HG03175 (cell line): ENCODE measurements around the gene RBBP4.
"Not testable (repeated sequence)": the region's sequence is repeated elsewhere in the genome, so short reads cannot be mapped to it uniquely, and the experiment has no call there.

ENCODE experiments used
- ATAC-seq: cut with Tn5 transposase; IDR thresholded peaks from one replicate; pipeline ENCODE4 v1.9.1; 2021; ENCODE audit warnings: mild to moderate bottlenecking, moderate library complexity; ENCODE audit not compliant: unreplicated experiment

The RBBP4 gene

DNA sequence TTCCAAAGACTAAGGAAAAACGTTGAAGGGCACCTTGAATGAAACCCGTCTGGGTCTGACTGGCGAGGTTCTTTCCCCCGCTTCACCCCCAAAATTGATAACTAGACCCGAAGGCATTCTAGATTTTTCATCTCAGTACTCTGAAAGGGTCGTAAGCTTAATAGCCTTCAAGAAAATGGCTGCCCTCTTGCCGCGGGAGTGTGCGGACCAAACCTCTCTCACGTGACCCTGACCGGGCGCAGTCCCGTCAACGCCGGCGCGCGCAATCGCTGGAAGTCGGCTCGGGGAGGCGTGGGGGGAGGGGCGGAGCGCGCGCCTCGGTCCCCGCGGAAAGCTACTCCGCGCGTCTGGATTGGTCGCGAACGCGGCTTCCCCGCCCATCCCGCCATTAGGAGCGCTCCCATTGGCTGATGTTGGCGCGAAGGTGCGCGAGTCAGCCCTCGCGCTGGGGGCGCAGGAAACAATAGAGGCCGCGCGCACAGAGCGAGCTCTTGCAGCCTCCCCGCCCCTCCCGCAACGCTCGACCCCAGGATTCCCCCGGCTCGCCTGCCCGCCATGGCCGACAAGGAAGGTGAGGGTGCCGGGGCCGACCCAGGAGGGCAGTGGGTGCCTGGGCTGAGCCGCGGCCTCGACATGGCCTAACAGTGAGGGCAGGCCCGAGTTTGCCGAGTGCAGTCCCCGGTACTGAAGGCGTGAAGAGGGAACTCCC is at the start of gene RBBP4:
RBBP4 (plus strand) TSS at position 457 of the 709 bp plus-strand sequence; CDS start at position 556, 99 bp downstream.
- peak; percentile 85 for ATAC-seq

DNA sequence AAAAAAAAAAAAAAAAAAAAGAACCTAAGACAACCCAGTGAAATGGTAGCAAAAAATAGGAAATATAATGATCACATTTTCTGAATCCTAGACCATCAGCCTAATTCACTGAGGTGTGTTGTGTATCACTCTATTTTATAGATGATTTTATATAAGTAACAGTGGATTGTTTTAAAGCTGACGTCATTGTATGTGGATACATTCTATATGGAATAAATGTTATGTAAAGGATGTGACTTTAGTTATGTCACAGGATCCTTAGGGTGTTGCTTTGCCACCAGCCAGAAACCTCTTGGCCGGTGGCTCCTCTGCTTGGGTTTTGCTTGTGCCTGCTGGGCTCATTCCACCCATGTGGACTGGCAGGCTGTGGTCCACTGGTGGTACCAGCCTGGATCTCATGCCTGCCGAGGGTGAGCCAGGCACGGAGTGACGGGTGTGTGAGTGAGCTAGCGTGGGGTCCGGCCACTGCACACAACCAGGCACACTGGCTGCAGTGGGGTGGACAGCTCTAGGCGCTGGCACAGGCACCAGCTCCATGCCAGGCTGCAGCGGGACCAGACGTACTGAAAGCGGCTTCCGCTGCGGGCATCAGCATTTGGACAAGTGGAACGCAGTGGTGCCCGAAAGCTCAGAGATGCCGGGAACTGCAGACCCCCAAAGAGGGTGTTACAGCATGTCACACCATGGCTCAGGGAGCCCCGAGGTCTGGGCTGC is 45.1 kb upstream of the RBBP4 start:
- no peak for ATAC-seq

DNA sequence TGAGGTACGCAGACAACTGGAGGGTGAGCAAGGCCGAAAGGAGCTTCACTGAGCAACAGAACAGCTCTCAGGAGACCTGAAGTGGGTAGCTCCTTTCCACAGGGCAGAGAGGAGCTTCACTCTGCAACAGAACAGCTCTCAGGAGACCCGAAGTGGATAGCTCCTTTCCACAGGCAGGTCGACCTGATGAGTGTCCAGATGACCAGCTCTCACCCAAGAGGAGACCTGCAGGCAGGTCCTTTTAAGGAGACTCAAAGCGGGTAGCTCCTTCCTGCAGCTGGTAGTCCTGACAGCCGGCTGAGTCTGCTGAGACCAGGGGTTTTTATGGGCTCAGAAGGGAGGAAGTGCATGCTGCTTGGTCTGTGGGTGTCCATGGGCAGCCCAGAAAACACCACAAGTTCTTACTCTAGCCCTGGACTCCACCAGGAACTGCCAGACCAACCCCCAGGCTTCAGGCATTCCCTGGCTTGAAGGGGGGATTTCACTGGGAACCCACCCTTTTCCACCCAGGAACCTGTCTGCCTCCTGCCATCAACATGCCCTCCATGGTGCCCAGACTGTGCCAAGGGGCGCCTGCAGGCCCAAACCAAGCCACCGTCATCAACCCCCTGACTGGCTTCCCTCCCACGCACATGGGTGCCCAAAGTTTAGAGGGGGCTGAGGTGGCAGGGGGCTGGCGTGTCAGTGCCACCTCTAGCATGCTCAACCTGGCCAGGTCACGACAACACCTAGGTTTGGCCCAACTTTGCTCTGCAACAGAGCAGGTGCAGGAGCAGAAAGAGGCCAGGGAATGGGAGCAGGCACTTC is 44.2 kb upstream of the RBBP4 start:
- ATAC-seq = no peak

DNA sequence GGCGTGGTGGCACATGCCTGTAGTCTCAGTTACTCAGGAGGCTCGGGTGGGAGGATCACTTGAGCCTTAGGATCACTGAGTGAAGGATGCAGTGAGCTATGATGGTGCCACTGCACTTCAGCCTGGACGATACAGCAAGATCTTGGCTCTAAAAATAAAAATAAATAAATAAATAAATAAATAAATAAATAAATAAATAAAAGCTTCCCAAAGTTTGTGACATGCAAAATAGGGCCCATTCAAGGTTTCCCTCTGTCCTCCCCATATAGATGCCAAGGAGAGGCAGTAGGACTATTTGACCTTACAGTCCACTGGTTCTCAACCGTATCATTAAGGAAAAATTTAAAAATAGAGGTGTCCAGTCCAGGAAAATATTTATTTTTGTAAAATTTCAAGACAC is 41.8 kb upstream of the RBBP4 start:
- ATAC-seq = no peak

DNA sequence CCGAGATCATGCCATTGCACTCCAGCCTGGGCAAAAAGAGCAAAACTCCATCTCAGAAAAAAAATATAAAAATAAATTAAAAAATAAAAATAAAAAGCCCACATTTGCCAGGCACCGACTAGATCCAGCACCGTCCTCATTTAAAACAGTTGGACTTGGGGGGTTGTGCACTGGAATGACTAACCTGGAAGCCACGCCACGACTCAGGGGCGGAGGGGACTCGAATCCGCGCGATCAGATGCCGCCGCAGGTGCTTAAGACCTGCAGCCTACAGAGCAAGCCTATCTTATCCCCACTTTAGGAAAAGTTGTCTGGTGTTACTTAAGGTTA is 39.2 kb upstream of the RBBP4 start:
- no peak for ATAC-seq

DNA sequence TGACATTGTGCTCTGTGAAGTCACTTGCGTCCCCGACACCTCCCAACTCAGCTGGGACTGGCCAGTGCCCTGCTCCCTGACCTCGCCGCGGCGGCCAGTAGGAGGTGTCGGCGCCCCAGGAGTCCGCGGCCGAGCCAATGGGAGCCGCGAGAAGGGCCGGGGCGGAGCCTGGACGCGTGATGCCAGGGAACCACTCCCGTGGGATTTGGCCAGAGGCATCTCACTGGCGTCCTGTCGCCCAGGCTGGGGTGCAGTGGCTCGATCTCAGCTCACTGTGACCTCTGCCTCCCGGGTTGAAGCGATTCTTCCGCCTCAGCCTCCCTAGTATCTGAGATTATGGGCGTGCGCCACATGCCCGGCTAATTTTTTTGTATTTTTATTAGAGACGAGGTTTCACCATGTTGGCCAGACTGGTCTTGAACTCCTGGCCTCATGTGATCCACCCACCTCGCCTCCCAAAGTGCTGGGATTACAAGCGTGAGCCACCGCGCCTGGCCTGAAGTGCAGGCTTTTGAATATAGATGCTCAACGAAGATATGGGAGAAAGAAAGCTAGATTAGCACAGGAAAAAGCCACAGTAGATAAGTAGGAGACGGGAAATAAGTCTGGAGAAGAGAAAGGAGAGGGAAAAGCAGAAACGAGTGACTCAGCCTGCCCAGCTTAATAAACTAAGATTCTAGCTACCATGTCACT is 38.7 kb upstream of the RBBP4 start:
- peak; percentile 82 for ATAC-seq

DNA sequence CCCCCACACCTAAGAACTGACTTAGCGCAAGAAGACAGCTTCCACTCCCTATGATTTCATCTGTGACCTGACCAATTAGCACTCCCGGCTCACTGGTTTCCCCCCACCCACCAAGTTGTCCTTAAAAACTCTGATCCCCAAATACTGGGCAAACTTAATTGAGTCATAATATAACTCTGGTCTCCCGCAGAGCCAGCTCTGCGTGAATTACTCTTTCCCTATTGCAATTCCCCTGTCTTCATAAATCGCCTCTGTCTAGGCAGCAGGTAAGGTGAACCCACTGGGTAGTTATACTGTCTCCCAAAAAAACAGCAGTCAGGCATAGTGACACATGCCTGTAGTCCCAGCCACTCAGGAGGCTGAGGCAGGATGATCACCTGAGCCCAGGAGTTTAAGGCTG is 37.5 kb upstream of the RBBP4 start:
- no peak for ATAC-seq

DNA sequence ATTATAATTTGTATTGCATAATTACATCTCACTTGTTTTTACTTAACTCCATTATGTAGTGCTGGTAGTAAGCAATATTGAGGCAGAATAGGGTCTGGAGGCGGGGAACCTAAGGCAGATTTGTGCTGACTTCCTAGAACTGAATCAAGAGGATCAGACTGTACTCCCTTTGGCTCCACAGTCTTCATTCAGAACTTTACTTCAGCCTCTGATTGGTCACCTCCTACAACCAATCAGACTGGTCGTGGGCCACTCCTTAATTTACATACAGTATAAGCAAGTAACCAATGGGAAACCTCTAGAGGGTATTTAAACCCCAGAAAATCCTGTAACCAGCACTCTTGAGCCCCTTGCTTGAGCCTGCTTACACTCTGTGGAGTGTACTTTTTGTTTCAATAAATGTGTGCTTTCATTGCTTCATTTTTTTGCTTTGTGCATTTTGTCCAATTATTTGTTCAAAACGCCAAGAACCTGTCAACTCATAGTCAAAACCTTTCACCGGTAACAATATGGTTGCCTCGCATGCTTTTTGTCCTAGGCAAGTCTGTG is 32.3 kb upstream of the RBBP4 start:
- no peak for ATAC-seq

DNA sequence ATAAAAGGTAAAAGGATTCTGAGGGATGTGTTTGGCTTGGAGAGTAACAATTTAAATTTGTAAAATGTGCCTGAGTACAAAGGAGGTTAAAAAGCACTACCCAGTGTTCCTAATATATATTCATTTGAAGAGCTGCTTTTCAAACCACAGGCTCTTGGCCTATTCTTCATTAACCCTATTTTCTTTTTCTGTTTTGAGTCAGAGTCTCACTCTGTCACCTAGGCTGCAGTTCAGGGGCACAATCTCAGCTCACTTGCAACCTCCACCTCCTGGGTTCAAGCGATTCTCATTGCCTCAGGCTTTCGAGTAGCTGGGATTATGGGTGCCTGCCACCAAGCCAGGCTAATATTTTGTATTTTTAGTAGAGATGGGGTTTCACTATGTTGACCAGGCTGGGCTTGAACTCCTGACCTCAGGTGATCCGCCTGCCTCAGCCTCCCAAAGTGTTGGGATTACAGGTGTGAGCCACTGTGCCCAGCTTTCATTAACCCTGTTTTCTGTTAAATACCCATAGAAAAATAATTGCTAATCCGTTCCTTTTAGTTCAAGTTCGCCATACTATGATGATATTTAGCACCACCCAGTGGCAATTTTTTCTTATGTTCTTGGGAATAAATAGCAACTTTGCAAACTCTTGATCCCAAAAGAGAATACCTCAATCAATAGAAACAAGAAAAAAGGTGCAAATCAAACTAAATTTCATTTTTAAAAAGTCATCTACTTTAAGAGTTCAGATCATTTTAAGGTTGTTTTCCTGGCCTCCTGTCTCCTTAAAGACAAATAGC is 31.1 kb upstream of the RBBP4 start:
- ATAC-seq = peak; percentile 82

DNA sequence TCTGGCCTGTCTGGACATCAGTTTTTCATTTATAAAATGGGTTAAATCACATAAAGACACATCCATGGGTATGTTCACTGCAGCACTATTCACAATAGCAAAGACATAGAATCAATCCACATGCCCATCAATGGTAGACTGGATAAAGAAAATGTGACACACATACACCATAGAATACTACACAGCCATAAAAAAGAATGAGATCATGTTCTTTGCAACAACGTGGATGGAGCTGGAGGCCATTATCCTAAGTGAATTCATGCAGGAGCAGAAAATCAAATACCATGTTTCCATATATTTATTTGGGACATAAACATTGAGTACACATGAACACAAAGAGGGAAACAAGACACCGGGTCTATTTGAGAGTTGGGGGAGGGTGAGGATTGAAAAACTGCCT is 28.8 kb upstream of the RBBP4 start:
- no peak for ATAC-seq

DNA sequence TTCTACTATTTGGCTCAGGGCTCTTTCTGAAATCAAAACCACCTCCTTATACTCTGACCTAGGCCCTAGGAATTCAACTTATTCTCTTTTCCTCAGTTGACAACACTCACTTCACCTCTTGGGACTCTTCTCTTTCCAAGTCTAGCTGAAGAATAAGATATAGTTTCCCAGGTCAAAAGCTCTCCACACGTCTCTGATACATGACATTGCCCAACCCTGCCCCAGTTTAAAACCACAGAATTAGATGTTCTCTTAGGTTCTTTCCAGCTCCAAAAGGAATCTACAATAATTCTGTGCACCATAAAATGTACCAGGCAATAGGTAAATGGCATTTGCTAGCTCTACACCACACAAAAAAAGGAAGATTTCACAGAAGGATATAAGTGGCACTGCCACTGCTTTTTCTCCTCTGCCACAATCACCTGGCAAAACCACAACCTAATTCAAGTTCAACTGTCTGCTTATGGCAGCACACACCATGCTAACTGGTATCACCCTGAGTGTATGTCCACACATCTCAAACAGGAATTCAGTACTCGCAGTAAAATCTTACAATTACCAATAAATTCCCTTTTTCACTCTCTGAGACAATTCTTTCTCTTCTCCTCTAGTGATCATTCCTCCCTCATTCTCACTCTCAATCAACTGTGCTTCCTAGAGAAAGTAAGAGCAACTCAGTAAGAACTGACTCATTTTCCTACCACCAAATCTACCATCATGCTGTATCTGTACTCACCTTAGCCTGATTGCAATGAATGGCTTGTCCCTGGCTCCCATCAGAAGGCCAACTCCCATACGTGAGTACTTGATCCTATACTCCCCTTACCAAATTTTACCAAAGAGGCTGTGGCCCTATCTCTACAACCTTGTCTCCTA is 28.0 kb upstream of the RBBP4 start:
- no peak for ATAC-seq

DNA sequence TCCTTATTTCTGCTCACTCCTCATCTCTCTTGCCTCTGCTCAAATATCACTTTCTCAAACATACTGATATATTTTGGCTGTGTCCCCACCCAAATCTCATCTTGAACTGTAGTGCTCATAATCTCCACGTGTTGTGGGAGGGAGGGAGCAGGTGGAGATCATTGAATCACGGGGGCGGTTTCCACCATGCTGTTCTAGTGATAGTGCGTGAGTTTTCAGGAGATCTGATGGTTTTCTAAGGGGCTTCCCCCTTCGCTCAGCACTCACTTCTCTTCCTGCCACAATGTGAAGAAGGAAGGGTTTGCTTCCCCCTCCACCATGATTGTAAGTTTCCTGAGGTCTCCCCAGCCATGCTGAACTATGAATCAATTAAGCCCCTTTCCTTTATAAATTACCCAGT is 27.2 kb upstream of the RBBP4 start:
- no peak for ATAC-seq

DNA sequence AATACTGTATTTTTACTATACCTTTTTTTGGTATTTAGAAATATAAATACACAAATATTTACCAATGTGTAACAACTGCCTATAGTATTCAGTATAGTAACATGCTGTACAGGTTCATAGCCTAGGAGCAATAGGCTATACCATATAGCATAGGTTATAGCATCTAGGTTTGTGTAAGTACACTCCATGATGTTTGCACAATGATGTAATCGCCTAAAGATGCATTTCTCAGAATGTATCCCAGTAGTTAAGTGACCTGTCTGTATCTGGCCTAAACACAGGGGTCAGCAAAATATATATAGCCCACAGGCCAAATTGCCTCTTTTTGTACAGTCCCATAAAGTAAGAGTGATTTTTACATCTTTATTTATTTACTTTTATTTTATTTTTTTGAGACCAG is 24.8 kb upstream of the RBBP4 start:
- ATAC-seq = no peak

DNA sequence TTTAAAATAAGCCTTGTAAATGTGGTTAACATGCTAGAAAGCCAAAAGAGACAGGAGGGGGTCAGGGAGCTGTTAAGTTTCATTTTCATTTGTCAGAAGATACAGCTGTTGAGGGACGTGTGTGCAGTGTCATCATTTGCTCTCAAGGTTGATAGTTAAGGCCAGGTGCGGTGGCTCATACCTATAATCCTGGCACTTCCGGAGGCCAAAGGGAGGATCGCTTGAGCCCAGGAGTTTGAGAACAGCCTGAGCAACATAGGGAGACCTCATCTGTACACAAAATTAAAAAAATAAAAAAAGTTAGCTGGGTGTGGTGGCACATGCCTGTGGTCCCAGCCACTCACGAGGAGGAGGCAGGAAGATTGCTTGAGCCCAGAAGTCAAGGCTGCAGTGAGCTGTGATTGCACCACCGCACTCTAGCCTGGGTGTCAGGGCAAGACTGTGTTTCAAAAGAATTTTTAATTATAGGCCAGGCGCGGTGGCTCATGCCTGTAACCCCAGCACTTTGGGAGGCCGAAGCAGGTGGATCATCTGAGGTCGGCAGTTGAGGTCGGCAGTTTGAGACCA is 23.3 kb upstream of the RBBP4 start:
- ATAC-seq = peak; percentile 68

DNA sequence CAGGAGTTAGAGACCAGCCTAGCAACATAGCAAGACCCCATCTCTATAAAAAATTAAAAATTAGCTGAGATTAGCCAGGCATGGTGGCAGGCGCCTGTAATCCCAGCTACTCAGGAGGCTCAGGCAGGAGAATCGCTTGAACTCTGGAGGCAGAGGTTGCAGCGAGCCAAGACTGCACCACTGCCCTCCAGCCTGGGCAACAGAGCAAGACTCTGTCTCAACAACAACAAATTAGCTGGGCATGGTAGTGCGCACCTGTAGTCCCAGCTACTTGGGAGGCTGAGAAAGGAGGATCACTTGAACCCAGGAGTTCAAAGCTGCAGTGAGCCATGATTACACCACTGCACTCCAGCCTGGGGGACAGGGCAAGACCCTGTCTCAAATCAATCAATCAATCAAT is 20.8 kb upstream of the RBBP4 start:
- ATAC-seq = not testable (repeated sequence)

DNA sequence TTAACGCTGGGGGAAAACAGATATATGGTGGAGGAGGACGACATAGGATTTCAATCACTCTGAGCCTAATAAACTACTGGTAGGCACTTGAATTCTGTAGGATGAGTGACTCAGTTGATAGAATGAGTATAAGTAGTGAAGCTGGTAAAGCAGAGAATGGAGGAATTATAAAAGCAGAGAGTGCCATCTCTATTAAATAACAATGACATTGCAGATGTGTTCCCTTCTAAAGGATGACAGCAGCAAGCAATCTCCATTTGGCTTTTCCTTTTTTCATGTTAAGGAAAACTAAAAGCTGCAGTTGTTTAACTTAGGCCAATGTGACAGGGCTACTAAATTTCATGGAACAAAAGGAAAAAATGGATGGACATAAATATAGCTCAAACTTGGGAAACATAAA is 18.2 kb upstream of the RBBP4 start:
- no peak for ATAC-seq

DNA sequence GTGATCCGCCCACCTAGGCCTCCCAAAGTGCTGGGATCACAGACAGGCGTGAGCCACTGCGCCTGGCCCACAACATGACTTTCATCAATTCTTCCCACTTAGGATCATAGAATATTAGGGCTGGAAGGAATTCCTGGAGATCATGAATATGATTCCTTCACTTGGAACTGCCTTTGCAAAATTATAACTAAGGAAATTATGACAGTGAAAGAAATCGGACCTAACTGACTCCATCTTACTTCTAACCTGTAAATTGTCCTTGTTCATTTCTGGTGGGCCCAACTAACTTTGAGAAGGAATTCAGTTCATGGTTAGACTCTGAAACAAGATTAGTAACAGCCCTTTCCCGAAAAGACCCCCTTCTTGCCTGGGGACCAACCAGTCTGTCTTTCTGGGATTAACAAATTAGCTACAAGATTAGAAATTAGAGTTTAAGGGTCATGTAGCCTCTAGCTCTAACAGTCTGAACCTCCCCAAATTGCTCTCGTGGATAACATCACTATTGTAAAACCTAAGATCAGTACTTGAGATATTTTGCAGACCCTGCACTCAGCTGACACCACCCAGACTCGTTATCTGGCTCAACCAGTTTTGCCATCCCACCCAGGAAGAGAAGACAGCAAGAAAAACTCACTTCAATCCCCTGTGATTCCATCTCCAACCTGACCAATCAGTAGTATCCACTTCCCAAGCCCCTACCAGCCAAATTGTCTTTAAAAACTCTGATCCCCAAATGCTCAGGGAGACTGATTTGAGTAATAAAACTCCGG is 15.3 kb upstream of the RBBP4 start:
- ATAC-seq = no peak
